Stimulated activated CD4-positive, alpha-beta T cell treated with anti-CD3 and anti-CD28 coated beads, Interleukin-2, amount 100 ng/mL, for 48 hours (primary cell): ENCODE measurements around the gene CR1L.
"Not testable (repeated sequence)": the region's sequence is repeated elsewhere in the genome, so short reads cannot be mapped to it uniquely, and the experiment has no call there.

Experiments used
- DNase-seq, 2 donors: peaks; one replicate each; pipeline ENCODE4 v3.0.0-alpha.2; 2020

The CR1L gene

DNA sequence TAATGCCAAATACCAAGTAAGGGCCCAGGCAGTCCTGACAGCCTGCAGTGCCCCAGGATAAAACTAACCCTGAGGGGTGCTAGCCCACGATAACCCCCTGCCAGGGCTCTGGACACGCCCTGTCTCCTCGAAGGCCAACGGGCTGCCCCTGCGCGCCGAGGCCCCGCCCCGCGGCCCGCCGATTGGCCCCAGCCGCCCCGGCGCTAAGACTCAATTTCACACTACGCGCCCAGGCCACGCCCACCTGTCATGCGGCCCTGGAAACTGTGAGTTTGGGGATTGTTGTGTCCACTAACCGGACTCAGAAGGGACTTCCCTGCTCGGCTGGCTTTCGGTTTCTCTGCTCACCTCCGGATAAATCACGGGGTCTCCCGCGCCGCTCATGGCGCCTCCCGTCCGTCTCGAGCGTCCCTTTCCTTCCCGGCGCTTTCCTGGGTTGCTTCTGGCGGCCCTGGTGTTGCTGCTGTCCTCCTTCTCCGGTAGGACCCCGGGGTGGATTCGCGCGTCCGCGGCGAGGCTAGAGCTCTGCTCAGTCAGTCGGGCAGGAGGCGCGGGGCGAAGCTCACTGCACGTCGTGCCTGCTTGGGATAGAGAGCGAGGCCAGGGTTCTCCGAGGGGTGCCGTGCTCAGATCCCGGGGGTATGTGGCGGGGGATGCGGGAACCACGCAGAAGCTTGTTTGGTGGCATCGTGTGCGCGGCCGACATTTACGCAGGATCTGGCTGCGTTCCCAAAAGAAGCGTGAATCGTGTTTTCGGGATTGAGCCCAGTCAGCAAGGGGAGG is at the start of gene CR1L:
CR1L (plus strand) TSS at position 282 of the 783 bp plus-strand sequence; CDS start at position 383, 101 bp downstream.
- peak; percentile 67 to 68 for DNase-seq

DNA sequence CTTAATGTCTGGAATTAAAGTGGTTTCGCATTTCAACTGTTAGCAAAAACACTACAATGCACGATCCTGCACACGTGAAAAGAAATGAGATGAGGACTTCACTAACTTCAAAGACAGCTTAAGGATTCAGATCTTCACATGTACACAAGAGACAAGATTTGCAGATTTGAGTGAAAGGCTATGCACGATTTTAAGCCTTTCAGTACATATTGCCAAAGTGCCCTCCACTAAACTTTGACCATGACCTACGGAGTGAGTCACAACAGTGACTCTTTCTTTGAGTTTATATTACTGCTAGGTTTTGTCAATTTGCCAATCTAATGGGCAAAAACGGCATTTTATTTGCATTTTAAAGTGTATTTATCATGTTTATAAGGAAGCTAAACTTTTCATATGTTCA is 41.2 kb upstream of the CR1L start:
- no peak for DNase-seq

DNA sequence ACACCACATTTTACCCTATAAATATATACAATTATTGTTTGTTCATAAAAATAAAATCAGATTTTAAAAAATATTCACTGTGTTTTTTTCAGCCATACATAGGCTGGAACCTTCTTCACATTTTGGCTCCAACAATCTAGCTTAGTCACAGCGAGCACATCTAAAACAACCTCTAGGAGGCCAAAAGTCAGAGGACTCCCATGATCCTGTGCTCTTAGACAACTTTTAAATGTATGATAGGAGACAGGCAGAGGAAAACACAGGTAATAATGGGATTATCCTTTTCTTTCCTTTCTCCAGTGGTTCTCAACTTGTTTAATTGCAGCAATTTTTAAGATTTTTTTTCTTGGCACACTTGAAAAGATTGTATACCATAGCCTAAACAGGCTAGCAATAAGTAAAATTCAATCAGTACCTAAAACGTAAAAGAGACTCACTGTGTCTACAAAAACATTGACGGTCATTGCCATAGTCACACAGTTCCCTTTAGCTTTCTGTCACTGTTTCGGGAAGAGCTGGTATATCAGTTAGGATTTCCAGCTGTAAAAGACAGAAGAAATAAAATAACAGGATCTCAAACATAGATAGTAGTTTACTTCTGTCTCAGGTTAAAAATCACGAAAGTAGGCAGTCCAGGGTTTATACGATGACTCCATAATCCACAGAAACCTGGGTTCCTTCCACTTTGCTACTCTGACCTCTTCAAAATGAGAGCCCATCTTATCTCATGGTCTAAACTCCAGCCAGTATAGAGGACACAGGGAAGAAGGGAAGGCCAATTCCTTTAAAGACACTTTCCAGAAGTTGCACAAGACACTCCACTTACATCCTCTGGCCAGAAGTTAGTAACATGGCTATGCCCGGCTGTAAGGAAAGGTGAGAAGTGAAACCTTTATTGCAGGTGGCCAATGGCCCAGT is 39.2 kb upstream of the CR1L start:
- no peak for DNase-seq

DNA sequence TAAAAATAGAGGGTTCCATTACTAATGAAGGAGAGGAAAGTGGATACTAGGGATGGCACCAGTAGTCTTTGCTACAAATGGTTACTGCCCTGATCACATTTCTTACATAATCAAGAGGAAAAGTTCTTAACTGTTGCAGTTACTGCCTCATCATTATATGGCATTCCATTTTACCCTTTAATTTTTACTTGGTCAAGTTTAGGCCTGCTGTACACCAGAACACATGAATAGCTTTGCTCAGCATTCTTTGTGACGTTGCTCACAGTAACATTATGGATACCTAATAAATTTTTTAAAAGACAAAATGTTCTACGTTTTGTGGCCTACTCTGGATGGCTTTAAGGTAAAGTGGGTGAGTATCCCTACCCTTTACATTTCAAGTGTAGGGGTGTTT is 38.6 kb upstream of the CR1L start:
- no peak for DNase-seq

DNA sequence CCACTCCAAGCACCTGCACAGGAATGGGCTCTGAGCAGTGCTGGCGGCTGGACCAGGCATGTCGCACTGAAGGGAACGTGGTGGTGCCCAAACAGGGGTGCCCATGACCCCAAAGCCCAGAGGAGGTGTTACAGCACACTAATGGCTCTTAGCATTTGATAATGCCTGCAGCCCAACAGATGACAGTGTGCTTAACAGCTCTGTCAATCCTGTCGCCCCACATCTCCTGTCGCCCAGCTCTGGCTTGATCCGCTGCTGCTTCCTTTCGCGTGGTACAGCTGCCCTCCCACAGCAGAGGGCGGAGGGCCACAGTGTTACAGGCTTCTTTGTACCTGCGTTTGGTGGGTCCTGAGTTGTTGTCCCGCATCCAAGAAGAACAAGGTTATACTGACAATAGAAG is 32.2 kb upstream of the CR1L start:
- DNase-seq: no peak

DNA sequence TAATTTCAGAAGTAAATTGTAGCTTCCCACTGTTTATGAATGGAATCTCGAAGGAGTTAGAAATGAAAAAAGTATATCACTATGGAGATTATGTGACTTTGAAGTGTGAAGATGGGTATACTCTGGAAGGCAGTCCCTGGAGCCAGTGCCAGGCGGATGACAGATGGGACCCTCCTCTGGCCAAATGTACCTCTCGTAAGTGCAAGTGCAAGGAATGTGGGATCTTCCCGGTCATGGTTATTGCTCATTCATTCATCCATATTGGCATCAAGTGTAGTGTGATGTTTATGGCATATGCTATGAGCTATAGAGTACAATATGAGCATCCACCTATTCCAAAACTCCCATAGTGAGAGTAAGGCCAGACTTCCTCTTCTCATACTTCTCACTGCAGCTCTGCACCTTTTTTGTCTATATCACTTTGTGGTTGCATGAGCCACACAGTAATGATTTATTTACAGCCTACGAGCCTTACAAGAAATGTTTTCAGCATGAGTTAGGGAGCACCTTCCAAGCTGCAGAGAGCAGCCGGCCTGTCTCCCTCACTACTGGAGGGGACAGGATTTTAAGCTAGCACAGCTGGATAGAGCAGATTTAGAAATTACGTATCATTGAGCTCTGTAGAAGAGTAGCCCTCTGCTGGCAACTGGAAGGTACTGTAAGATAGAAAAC is 24.9 kb upstream of the CR1L start:
- DNase-seq: peak in 1 of 2 donors; percentile 1

DNA sequence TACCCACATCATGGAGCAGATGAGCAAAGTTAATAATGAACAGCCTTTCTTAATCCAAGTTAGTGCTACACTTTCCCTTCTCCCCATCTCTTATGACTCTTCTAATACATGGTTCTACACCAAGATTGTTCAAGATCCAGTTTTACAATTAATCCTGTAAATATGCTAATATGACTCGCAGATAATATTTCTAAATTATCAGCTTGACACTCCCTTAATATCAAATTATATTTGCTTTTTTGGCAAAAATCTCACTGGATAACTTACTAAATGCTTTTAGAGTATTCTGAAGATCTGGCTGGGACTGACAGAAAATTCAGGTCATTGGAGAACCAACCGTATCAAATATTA is 24.4 kb upstream of the CR1L start:
- DNase-seq: no peak

DNA sequence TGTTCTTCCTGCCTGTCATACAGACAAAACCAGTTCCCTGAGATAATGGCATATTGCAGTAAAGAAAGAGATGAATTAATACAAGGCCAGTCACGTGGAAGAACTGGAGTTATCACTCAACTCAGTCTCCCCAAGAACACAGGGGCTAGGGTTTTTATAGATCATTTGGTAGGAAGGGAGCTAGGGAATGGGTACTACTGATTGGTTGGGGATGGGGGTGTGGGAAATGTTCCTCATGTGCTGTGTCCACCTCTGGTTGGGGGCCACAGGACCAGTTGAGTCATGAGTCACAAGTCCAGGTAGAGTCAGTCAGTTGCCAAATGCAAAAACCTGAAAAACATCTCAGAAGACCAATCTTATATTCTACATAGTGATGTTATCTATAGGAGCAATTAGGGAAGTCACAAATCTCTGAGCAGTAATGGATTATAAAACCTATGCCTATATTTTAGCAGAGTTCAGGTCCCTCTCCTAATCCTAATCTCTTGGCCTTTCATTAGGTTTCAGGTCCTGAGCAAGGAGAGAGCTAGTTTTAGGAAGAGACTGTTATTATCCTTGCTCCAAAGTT is 19.3 kb upstream of the CR1L start:
- DNase-seq: not testable (repeated sequence)

DNA sequence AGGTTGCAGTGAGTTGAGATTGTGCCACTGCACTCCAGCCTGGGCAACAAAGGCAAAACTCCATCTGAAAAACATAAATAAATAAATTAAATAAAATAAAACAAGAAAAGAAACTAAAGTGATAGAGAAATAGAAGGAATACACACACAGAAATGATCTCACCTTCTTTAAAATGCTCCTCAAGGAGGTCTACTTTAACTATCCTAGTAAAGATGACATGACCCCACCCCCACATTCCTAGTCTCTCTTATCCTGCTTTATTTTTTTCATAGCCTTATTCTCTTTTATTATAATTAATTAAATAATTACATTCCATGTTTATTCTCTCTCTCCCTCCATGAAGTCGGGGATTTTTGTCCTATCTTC is 18.0 kb upstream of the CR1L start:
- DNase-seq: no peak

DNA sequence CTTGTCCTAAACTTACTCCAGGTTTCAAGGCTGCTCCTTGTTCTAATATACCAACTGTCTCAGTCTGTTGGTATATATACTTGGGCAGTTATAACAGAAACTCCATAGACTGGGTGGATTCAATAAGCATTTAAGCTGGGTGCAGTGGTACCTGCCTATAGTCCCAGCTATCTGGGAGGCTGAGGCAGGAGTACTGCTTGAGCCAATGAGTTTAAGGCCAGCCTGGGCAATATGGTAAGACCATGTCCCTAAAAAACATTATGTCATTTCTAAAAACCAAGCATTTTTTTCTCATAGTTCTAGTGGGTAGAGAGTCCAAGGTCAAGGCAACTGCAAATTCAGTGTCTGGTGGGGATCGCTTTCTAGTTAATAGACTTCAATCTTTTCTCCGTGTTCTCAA is 17.4 kb upstream of the CR1L start:
- DNase-seq: no peak

DNA sequence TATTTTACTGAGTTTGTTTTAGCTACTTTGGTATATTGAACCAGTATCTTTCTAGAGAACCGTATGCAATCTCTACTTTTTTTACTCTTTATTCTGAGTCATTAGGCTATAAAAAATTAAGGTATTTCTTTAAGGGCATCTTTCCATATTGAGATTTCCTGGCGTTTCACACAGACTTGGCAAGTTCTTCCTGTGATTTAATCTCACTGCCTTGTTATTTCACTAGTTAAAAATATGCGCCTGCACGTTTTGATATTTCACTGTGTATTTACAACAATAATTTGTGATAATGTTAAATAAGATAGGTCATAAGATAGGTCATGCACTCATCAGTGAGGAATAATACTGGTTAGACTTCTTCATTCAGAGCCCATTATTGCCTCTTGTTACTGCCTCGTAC is 16.2 kb upstream of the CR1L start:
- no peak for DNase-seq

DNA sequence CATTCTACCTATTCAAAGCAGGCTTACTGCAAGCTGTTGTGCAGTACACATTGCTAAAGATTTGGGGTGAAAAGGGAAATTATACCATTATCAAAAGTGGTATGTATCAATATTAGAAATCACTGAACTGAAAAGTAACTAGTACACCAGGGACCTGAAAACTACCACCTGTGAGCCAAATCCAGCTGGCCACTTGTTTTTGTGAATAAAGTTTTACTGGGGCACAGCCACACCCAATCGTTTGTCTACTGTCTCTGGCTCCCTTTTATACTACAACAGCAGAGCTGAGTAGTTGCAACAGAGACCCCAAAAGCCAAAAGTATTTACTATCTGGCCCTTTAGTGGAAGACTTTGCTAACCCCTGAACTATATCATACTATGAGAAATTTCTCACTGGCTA is 13.8 kb upstream of the CR1L start:
- DNase-seq: no peak

DNA sequence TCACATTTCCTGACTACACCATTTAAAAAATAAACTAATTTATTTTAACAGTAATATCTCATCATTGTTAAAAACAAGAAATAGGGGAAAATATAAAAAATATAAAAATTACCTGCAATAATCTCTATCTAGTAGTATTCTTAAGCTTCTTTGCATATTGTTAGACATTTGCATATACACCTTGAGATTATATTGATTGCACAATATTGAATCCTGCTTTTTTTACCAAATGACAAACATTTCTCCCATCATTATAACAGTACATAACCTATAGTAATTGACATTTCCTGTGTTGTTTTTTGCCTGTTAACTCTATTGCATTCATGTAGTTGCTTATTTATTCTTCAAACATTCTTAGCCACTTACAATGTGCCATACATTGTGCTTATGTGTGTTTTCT is 11.7 kb upstream of the CR1L start:
- no peak for DNase-seq

DNA sequence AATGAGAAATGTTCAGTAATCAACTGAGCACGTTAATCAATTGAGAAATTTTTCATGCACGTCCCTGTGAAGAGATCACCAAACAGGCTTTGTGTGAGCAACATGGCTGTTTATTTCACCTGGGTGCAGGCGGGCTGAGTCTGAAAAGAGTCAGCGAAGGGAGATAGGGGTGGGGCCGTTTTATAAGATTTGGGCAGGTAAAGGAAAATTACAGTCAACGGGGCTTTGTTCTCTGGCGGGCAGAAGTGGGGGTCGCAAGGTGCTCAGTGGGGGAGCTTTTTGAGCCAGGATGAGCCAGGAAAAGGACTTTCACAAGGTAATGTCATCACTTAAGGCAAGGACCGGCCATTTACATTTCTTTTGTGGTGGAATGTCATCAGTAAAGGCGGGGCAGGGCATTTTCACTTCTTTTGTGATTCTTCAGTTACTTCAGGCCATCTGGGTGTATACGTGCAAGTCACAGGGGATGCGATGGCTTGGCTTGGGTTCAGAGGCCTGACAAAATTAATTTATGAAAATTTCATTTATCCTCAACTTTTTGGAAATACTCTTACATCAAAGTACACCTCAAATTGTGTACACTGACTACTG is 11.1 kb upstream of the CR1L start:
- DNase-seq: not testable (repeated sequence)

DNA sequence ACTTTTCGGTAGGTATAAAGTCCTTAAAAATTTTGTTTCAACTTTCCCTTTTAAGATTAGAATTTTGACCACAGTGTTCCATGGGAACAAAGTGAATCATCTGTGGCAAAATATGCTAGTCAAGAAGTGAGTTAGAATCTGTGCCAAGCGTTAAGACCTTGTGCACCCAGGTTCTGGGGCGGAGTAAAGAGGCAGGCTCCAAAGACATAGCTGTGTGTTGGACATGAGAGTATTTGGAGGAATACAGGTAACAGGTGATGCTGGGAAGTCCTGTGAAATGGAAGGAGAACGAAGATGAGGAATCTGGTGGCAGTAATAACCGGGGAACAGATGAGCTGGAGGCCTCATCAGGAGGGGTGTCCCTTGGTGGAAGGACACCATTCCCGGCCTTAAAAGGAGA is 10.6 kb upstream of the CR1L start:
- DNase-seq: not testable (repeated sequence)

DNA sequence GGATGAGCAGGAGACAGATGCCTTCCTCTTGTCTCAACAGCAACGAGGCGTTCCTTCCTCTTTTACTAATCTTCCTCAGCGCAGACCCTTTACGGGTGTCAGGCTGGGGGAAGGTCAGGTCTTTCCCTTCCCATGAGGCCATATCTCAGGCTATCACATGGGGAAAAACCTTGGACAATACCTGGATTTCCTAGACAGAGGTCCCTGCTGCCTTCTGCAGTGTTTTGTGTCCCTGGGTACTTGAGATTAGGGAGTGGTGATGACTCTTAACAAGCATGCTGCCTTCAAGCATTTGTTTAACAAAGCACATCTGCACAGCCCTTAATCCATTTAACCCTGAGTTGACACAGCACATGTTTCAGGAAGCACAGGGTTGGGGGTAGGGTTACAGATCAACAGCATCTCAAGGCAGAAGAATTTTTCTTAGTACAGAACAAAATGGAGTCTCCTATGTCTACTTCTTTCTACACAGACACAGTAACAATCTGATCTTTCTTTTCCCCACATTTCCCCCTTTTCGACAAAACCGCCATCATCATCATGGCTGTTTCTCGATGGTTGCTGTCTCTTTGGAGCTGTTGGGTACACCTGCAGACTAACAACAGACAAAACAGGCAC is 9.3 kb upstream of the CR1L start:
- DNase-seq: not testable (repeated sequence)

DNA sequence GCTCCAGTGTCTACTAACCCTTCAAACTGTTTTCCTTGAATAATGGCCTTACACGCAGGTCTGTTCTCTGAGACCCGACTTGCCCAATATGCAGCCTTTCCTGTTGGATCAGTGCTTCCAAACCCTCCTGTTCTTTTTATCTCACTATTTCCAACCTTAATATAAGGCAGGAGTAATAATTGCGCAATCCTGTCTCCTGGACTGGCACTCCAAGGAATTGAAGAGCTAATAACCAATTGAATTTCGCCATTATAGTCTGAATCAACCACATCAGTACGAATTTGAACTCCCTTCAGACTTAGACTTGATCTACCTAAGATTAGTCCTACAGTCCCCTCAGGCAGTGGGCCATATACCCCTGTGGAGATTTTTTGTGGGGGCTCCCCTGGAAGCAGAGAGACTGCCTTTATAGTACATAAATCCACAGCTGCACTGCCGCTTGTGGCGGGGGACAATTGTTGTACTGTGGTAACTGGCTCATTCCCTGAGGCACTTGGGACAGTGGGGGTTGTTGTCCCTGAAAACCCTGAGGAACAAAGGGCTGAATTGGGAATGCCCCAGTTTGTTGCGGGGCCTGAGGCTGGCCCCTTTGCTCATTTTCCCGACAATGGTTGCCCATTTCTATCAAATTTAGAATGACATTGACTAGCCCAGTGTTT is 6.3 kb upstream of the CR1L start:
- DNase-seq: not testable (repeated sequence)

DNA sequence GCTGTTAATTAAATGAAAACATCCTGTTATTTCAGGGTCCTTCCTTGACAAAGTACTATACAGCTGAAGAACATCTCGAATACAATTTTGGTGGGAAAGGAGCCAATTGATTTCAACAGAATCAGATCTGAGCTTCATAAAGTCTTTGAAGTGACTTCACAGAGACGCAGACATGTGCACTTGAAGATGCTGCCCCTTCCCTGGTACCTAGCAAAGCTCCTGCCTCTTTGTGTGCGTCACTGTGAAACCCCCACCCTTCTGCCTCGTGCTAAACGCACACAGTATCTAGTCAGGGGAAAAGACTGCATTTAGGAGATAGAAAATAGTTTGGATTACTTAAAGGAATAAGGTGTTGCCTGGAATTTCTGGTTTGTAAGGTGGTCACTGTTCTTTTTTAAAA is 5.6 kb upstream of the CR1L start:
- DNase-seq: not testable (repeated sequence)

DNA sequence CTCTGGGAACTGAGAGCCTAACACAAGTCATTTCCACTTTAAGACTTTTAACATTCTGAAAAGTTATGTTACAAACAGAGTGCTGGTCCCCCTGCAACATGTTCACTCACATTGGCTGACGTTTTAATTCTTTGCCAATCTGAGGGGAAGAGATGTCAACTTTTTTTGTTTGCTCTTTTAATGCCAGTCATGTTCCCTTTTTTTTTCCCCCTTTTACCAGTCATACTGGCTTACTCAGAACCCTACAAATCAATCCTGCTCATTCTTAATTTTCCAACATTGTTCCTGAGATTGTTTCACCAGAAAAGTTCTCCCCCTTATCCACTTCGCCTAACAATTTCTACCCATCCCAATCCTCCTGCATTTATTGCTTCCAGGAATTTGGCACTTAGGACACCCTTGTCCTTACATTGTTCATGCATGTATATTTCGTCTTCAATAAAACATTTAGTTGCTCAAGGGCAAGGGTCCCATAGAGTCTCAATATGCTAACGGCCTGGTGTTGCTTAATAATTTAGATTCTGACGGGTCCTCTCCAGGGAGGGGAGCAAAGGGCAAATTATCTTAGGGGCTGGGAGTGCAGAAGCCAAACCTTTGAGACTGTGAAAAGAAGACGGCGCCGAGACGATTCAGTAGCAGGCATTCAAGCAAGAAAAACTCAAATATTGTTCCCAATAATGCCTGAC is 624 bp upstream of the CR1L start:
- DNase-seq: no peak

DNA sequence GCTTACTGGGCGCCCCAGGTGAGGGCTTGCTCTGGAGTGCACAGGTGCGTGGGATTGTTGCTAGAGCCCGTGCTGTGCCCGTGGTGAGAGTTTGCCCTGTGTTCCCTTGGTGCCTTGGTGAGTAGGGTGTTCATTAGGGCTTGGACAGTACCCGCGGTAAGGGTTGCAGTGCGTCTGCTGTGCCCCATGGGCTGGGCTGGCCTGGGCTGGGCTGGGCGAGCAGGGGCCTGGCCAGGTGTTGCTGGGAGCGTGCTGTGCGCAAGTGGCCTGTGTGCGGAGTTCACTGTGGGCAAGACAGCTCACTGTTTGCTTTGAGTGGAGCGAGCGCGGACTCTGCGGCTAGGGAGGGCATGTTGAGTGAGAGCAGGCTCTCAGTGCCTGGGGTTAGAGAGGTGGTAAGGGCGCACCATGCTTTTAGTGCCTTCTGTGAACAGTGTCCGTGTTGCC is 725 bp downstream of the CR1L start:
- no peak for DNase-seq

DNA sequence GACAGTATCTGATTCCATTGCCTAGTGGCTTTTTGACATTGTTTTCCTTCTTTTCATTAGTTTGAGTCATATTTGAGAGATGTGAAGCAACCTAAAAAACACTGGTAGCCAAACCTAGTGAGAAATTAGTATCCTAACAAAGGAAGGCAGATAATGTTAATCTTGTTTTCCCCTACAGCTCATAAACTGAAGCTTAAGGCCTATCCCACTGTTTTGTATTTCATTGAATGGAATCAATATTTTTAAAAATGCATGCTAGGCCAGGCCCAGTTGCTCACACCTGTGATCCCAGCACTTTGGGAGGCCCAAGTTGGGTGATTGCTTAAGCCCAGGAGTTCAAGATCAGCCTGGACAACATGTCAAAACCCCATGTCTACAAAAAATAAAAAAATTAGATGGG is 1.2 kb downstream of the CR1L start:
- DNase-seq: no peak
